HG03196 (cell line): ENCODE data around the gene NACAD.
A peak's percentile ranks its signal among the peaks of the same experiment; 100 is the strongest.
"Not testable (repeated sequence)": the region's sequence is repeated elsewhere in the genome, so short reads cannot be mapped to it uniquely, and the experiment has no call there.

Experiments
- ATAC-seq: cut with Tn5 transposase; IDR thresholded peaks from one replicate; pipeline ENCODE4 v1.9.1; 2021; ENCODE audit not compliant: unreplicated experiment

NACAD gene

DNA sequence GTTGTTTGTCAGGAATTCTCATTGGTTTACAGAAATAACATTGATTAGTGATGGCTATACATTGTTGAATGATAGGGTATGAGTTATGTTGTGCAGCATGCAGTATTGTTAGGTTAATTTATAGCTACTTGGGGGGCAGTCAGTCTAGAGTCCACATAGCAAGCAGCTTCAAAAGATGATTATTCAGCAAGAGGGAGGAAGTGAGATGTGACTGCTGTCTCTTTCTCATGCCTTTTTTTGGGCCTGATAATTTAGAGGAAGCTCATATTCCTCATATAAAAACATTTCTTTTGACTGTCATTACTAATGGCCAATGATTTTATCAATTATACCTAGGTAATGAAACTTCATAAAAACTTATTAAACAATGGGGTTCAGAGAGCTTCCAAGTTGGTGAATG, 26.2 kb upstream of the NACAD start:
- ATAC-seq = no peak

DNA sequence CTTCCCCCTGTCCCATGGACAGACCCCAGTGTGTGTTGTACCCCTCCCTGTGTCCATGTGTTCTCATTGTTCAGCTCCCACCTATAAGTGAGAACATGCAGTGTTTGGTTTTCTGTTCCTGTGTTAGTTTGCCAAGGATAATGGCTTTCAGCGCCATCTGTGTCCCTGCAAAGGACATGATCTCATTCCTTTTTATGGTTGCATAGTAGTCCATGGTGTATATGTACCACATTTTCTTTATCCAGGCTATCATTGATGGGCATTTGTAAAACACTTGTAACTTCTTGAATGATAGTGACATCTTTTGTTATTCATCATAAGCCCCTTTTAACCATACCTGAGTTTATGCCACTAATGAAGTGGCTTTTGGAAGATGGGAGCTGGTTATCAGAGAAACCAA, 25.5 kb upstream of the NACAD start:
- not testable (repeated sequence) for ATAC-seq

DNA sequence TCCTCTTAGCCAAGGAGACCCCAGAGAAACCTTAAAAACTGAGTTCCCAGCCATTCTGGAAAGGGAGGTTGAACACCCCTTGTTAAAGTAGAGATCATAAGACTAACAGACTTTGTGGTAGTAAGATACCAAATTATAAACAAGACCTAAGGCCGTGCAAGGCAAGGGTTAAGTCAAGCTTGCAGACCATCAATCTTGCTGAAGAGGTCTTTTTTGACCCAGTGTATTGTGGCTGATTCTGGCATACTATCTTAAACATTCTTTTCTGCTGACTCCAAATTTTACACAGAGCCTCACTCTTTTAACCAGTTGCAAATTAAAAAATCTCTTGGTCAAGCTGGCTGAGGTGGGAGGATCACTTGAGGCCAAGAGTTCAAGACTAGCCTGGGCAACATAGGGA, 23.9 kb upstream of the NACAD start:
- ATAC-seq = no peak

DNA sequence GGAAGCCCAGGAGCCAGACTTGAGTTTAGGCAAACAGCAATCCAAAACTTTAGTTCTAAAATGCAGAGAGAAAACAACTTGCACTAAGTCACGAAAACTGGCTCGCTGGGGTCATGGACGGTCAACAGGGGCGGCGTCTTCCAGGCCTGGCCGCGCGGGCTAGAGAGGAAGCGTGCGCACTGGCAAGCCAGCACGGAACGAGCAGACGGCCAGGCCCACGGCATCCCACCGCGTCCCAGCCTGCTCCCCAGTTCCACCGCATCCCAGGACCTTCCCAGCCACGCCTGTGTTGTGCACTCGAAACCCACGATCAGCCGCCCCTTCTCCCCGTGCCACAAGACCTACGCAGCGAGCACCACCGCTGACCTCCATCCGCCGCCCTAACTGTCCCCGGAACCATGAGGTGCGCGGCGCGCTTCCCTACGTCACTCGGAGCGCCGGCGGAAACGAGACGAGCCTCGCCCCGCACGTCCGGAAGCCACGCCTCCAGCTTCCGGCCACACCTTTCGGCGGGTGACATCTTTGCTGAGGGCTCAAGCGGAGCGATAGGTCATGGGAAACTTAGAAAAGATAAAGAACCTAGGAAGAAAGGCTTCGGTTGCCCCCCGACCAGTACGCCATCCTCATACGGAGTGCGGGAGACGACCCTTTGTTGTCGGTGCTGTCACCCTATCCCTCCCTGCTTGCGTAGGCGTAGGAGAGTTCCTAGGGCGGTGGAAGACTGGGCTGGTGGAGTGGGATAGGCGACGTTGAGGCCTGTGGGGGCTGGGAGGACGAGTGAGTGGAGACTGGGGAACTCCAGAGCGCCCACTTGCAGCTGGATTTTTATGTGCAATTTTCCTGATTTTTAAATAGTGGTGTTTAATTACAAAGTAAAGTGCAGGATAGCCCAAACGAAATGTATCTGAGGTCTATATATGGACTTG, 22.8 kb upstream of the NACAD start, which contains the start of gene TBRG4:
TBRG4 (minus strand) TSS at position 400 of the 926 bp plus-strand sequence. CDS start 2,460 bp downstream, outside the sequence.
- peak; percentile 91 for ATAC-seq

DNA sequence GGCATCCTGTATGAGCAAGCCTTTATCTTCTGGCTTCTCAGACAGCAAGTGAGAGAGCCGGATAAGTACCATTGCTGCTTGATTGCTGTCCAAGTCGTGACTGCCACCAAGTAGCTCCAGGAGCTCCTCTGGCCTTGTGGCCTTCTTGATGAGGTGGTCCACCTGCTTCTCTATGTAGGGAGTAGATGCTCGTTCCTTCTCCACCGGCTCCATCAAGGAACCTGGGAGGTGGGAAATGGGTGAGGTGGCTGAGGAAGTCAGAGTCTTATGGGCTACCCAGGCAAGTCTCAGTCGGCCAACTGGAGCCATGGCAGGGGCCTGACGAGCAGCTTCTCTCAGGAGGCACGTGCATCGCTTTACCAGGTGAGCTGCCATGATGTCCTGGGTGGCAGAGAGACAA, 20.1 kb upstream of the NACAD start:
- ATAC-seq = no peak

DNA sequence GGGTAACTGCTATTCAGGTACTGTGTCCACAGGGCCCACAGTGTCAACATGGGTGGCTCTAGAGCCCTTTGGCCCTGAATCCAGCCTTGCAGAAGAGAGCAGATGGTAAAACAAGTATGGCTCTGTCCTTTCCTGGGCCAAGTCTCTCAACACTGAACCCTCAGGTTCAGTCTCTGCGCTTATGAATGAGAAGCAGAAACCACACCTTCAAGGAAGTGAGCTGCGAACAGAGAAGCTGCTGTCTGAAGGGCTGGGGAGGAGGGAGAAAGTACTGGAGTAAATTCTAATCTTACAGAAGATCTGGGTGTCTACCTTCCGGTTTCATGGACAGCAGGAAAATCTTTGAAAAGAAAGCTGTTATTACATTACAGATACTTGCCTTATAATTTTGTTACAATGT, 18.6 kb upstream of the NACAD start:
- ATAC-seq = no peak

DNA sequence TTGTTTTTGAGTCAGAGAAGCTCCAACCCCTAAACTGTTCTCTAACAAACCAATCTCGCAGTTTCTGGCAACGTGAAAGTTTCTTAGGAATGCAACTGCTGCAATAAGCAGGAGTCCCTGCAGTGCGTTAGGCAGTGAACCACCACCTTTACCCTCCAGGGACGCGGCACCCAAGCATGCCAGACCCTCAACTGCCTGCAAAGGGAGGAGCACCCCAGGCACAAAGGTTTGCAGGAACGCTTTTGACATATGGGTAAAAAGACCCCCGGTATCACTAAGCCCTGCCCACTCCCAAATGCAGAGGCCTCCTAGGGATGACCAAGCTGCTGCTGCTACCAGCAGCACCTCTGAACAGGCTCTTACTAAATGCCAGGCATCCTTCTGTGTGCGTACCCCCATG, 18.1 kb upstream of the NACAD start:
- ATAC-seq = no peak

DNA sequence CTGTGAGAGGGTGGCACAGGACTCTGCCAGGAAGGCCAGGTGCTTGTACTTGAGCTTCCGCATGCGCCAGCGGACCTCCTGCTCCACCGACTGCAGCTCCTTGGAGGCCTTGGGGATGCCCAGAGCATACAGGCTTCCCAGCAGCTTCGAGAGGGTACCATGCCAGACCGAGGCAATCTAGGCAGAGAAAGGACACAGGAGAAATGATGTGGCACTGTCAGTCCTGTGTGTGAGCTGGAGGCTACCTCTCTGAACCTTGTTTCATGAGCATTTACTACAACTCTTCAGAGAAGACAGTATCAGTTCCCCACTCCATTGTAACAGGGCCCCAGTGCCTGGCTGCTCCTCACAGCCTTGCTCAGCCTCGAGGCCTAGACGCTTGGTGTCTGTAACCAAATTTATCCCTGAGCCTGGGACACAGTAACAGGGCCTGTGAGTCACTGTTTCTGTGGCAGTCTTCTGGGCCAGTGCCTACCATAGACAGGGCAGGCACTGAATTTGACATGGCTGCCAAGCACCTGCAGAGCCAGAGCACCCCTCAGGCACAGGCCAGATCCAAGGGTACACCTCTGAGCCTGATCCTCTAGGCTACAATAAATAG, 16.9 kb upstream of the NACAD start:
- ATAC-seq = no peak

DNA sequence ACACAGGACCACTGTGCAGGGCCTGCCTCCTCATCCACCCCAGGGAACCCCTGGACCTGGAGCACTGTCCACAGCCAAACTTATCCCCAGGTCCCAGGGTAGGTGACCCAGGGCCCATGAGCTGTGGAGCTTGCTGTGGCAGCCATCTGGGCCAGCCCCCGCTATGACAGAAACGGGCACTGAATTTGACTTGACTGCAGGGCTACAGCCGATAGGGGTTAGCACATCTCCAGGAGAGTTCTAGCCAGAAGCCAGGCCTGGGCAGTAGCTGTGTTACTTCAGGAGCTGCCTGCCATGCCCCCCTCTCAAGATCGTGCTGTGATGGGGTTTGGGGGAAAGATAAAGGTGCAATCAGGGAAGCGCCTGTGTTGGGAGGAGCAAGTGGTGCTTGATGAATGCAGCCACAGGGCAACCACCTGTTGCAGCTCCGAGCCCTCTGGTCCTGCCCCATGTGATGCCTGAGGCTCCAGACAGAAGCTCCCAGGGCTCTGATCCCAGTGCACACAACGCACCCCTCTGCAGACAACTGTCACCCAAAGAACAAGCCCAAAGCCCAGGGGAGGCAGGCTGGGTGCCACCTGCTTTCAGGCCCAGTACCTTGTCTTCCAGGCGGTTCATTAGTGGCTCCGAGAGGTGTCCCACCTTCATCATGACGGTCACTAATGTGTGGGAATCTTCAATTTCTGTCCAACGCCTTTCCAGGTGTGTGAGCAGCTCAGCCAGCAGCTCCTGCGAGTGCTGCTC, 16.2 kb upstream of the NACAD start:
- no peak for ATAC-seq

DNA sequence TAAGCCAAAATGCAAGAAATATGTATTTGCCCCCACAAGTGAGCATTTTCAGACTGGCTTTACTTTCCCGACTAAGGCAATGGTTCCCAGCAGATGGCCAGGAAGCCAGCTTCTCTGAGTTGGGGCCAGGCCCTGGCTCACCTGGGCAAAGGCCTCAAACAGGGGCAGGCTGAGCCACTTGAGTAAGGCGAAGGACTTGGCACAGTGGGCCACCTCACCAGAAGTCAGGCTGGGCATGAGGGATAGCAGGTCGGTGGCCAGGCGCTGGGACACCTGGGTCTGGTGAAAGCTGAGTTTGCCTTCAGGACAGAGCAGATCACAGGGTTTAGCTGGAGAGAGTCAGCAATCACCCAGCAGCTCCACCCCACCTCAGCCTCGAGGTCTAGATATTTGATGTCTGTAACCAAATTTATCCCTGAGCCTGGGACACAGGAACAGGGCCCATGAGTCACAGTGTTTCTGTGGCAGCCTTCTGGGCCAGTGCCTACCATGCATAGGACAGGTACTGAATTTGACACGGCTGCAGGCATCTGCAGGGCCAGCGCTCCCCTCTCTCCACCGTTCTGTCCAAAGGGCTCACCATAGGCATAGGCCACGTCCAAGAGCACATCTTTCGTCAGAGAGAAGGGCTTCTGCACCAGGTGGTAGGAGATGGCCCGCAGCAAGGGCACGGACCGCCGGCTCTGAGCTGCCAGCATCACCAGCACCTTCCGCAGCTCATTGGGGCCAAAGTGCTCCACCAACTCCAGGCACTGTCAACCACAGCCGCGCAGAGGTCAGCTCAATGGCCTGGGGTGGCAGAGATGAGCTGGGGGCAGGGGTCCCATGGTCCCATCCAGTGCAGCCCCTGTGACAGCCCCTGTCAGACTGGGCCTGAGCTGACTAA, 15.4 kb upstream of the NACAD start:
- ATAC-seq = no peak

DNA sequence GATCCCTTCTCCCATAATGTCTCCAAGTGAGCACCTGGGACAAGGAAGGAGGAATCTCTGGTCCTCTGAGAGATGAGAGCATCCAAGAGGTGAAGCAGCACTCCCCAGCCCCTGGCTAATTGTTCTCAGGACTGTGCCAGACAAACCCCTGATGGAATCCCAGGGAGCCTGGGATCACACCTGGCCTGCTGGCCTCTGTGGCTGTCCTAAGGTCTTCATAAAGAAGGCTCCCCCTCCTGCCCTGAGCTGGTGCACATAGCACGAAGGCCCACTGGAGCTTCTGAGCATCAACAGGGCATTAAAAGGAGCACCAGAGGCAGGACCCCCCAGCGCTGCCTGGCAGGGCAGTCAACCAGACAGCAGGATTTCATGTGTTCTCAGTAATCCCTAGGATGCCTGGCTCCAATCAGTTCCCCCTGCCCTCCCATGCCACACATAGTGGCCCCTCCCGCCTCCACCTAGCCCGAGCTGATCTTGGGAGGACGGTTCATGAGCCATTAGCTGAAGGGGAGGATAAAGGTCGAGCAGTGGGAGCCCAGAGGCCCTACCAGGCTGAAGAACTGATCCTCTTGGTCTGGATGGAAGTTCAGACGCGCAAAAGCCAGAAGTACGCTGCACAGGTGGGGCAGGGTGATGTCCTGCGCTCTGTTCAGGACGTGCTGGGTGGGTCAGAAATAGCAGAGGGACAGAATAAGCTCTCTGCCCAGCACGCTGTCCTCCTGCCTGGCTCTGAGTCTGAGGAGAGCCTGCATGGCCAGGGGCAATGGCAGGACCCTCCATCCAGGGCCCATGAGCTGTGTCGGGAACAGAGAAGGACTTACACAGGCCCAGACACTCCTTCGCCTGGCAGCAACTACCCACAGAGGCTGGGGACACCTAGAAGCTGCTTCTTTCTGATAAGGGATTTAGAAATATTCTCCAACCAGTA, 14.3 kb upstream of the NACAD start:
- no peak for ATAC-seq

DNA sequence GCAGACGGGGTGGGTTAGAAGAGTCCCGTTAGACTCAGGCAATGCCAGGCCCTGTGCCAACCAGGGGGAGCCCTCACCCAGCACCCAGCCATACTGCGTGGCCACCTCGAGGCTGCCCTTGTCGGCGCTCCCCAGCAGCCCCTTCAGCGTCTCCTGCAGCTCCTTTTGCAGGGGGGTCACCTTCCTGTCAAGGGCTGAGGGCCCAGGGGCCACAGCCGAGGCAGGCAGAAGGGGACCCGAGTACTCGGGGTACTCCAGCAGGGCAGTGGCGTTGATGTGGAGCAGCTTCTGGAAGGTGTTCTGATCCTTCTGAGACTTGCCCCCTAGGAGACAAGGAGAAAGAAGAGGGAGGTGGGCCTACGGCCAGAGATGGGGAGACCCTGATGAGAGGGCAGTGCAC, 13.0 kb upstream of the NACAD start:
- no peak for ATAC-seq

DNA sequence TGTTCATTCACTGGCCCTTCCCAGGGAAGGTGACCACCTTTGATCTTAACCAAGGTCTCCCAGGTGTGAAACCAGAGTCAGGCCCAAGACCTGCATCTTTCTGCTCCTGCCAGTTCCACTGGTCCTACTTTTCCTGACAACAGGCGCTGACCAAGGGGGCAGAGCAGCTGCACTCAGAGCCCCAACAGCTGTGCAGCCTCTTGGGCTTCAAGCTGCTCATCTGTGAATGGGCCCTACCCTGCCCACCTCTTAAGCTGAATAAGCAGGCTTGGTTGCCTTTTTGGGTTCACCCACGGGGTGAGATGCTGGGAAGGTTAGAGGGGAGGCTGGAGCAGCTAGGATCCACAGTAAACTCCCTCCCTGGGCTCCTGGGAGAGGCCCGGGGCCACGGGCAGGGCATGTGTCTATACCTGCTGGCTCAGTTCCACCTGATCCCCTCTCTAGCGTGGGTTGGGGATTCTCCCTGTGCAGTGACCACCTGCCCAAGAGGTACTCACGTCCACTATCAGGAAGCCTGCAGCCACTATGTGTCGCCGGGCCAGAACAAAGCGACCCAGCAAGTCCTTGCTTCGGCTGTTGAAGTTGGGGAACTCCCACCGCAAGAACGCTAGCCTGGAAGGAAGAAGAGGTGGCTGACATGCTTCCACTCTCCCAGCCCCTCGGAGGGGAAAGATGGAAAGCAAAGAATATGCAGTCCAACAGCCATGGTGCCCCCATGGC, 12.2 kb upstream of the NACAD start:
- no peak for ATAC-seq

DNA sequence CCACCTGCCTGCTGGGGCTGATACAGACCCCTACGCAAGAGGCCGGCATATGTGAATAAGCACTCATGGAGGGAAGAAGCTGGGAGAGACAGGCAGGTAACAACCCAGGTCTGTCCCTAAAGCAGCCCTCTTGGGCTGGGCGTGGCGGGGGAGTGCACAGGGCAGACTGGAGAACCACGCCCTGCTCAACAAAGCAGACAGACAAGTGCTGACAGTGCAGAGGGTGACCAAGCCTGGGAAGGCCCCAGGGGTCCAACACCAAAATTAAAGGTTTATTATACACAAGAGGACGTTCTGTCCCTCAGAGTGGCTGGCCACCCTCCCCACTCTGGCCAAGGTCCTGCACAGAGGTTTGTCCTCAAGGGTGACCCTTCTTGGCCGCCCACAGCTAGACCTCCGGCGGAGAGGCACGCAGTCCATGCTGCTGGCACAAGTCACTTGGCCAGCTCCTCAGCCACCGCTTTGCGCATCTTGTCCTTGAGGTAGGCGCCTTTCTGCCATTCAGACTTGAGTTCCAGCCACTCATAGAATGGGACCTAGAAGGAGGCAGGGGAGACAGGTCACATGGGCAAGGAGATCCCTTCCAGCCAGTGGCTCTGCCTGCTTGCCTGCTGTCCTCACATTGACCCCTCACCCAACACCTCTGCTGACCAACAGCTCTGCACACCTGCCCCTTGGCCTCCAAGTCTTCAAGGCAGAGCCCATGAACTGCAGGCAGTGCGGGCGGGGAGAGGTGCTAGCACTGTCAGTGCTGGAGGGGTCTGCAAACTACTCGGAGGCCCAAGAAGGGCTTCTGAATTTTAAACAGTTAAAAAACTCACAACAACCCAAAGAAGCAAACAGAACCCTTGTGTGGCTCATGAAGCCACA, 11.4 kb upstream of the NACAD start:
- ATAC-seq = no peak

DNA sequence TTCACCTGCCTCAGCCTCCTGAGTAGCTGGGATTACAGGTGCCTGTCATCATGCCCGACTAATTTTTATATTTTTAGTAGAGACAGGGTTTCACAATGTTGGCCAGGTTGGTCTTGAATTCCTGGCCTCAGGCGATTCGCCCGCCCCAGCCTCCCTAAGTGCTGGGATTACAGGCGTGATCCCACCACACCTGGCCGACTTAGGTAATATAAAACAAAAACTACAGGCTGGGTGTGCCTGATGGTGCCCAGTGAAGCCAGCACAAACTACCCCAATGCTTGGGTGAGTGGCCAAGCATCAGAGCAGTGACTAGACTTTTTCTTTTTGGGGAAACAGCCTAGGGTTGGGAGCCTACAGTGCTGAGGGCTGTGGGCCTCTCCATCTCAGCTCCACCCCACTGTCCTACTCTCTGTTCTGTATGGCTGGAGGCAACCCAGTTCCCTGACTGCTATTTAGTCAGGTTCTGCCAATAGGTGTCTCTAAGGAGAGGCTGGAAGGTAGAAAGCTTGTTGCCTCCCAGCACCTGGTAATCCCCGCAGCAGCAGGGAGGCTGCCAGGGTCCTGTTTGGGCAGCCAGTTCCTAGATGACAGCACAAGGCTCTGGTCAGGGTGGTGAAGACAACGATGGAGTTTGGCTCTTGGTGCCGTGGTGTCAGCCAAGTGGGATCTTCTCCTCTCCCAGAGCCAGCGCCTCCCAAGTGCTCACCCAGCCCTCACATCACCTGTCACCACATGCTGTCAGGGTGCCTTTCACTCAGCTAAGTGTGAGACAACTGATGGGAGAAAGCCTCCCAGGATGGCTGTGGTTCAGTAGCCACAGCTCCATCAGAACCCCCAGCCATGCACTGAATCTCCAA, 10.4 kb upstream of the NACAD start:
- ATAC-seq = no peak

DNA sequence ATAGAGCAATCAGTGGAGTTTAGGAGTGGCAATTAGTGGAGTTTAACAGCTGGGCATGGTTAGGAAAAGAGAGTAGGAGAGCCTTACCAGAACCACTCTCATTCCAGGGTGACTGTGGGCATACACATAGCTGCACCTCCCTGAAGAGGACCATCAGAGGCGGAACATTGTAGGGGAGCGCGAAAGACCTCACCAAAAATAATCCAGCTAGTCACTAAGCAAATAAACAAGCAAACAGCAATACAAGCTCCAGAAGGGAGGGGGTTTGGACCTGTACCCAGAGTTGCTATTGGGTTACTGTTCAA, 4.1 kb upstream of the NACAD start:
- ATAC-seq = no peak
